Astrocyte of the cerebellum (primary cell): ENCODE data around the gene PARD3B.
A peak's percentile ranks its signal among the peaks of the same experiment; 100 is the strongest.

Experiments
- DNase-seq: peaks from one replicate; pipeline ENCODE4 v3.0.0-alpha.2; 2011; ENCODE audit warnings: low read depth
- H3K4me3 ChIP-seq: 2 replicates; pipeline ENCODE4 v1.5.1; 2011; ENCODE audit warnings: mild to moderate bottlenecking, low read depth, low read length, moderate library complexity
- CTCF ChIP-seq: IDR thresholded peaks from 2 replicates; pipeline ENCODE4 v1.5.1; 2012; ENCODE audit warnings: low read length, low read depth, moderate library complexity, mild to moderate bottlenecking; ENCODE audit errors: missing control alignments
- in situ Hi-C: cut with HindIII; loops from 2 replicates; pipeline ENCODE4 v1.10.0; 2017; ENCODE audit warnings: low sequenced_read_pairs

Gene PARD3B

DNA sequence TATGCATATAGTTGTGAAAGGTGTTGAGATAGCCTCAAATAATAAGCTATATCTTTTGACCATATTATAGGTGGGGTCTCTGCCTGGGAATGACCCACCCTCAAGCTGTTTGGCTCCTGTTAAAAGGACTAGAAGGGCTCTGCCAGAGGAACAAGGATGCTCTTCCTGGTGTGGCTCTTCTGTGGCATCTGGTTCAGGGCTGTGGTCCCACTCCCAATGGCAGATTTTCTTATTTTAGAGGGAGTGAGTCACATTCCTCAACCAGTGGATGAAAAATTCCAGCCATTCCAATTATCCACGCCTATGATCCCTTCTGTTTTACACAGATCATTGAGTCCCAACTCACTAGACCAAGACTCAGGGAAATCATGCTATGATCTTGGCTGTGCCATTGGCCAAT lies 119.9 kb downstream of the PARD3B start:
- no peak overlapping the region for H3K4me3 ChIP-seq
- in situ Hi-C loops = no loop called here
- DNase-seq = peak; percentile 60

GRCh38 chr2:204665771-204666170 lies 120.5 kb downstream of the PARD3B start:
- in situ Hi-C loops = no loop called here
- no peak overlapping the region for H3K4me3 ChIP-seq
- DNase-seq = no peak

More for the DNA sequence above, 119.9 kb downstream of the PARD3B start:
- no peak for TF ChIP-seq CTCF

GRCh38 chr2:204667990-204668389 lies 122.7 kb downstream of the PARD3B start:
- no peak for TF ChIP-seq CTCF
- in situ Hi-C loops = no loop called here
- no peak for DNase-seq
- H3K4me3 ChIP-seq = no peak overlapping the region

More at GRCh38 chr2:204665771-204666170, 120.5 kb downstream of the PARD3B start:
- TF ChIP-seq CTCF = no peak

DNA sequence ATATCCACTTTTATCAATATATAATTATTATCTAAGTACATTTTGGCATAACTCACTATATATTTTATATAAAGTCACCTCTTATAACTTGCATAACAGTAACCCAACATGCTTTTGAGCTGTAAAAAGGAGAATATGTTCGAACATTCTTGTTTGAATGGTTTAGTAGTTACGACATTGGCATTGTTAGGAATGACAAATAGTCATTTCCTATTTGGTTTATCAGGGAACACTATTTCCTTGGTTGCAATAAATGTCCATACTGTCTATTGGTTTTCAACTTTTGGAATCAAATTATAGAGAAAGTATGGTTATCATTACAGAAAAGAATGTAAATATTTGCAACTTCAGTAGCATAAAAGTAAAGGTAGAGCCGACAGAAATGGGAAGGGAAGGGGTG lies 124.1 kb downstream of the PARD3B start:
- DNase-seq = no peak
- in situ Hi-C loops = no loop called here
- H3K4me3 ChIP-seq = no peak overlapping the region
- TF ChIP-seq CTCF = no peak

- TF ChIP-seq CTCF = no peak
- no peak for DNase-seq
- no peak overlapping the region for H3K4me3 ChIP-seq
- in situ Hi-C loops = no loop called here
Observed at GRCh38 chr2:204670124-204670523, 124.8 kb downstream of the PARD3B start.

- no peak for TF ChIP-seq CTCF
- no peak overlapping the region for H3K4me3 ChIP-seq
- no peak for DNase-seq
- in situ Hi-C loops = no loop called here
Observed at GRCh38 chr2:204670756-204671155, 125.5 kb downstream of the PARD3B start.

GRCh38 chr2:204672772-204673171 lies 127.5 kb downstream of the PARD3B start:
- no peak for DNase-seq
- TF ChIP-seq CTCF = no peak
- in situ Hi-C loops = no loop called here
- no peak overlapping the region for H3K4me3 ChIP-seq
